Ectodermal cell (in vitro differentiated cells): Measurements from ENCODE around the gene HMSD.
"Not testable (repeated sequence)": the region's sequence is repeated elsewhere in the genome, so short reads cannot be mapped to it uniquely, and the experiment has no call there.

Experiments
- H3K27ac ChIP-seq: 2 replicates; pipeline ENCODE4 v1.7.0; 2013; ENCODE audit warnings: mild to moderate bottlenecking, low read depth, low read length; ENCODE audit not compliant: insufficient read depth, poor library complexity, severe bottlenecking
- H3K27me3 ChIP-seq: 2 replicates; pipeline ENCODE4 v1.7.0; 2013; ENCODE audit warnings: mild to moderate bottlenecking, low read length; ENCODE audit not compliant: insufficient read depth, control insufficient read depth, poor library complexity, severe bottlenecking
- H3K36me3 ChIP-seq: one replicate; pipeline ENCODE4 v1.7.0; 2013; ENCODE audit warnings: low read length; ENCODE audit not compliant: control insufficient read depth, insufficient read depth
- H3K4me1 ChIP-seq: one replicate; pipeline ENCODE4 v1.7.0; 2013; ENCODE audit warnings: low read length; ENCODE audit not compliant: control insufficient read depth, insufficient read depth
- H3K4me3 ChIP-seq: 2 replicates; pipeline ENCODE4 v1.7.0; 2013; ENCODE audit warnings: low read depth, low read length, control low read depth; ENCODE audit not compliant: insufficient read depth
- H3K9me3 ChIP-seq: 2 replicates; pipeline ENCODE4 v1.7.0; 2013; ENCODE audit warnings: mild to moderate bottlenecking, low read length, moderate library complexity; ENCODE audit not compliant: control insufficient read depth
- WGBS, 2 experiments: methylation state at CpG; one replicate each; pipeline ENCODE4 v1.1.7; 2013; ENCODE audit warnings: missing lambda C conversion rate in 2 of 2; 5-methylcytosine and 5-hydroxymethylcytosine counted together

HMSD gene

DNA sequence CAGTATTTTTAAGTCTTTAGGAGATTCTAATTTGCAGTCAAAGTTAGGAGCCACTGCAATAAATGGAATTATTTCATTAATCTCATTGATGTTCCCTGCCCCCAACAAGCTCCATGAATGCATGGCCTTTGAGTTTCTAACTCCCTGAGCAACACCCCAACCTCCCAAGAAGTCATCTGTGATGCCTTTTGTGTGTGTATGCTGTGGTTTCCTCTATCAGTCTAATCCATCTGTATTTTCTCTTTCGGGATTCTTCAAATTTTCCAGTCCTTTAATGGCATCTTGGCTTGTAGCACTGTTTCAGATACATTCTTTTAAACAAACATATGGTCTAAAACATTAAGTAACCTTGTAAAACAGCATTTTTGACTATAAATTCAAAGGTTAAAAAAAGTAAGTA is 24.6 kb upstream of the HMSD start:
- 86 to 89% methylated on average over 1 of the region's 1 CpG for WGBS, 2 experiments
- Histone ChIP-seq H3K4me1 (no peaks in the 10 kb centered on the region), H3K36me3 (no peaks in the 10 kb centered on the region), H3K27me3 (no peaks in the 10 kb centered on the region), H3K4me3 (no peak overlapping the region), H3K27ac (no peak overlapping the region), H3K9me3 (no peaks in the 10 kb centered on the region)

DNA sequence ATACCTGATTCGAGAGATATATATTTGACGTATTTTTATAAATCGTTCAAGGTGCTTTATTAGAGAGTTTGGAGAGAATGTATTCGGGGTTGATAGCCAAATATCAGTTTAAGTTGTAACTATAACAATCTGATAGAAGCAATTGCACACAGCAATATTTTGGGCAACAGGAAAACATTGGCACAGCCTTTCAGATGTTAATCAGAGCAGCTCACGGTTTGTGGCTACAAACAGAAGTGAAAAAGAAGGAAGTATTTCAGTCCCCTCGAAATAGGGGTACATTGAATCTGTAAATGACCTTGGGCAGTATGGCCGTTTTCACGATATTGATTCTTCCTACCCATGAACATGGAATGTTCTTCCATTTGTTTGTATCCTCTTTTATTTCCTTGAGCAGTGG is 20.8 kb upstream of the HMSD start:
- no peaks in the 10 kb centered on the region for H3K4me1 ChIP-seq
- H3K27ac ChIP-seq = no peak overlapping the region
- no peaks in the 10 kb centered on the region for H3K9me3 ChIP-seq
- WGBS, 2 experiments = 86 to 89% methylated on average over 5 to 8 of the region's 8 CpGs
- no peaks in the 10 kb centered on the region for H3K27me3 ChIP-seq
- no peaks in the 10 kb centered on the region for H3K36me3 ChIP-seq
- H3K4me3 ChIP-seq = no peak overlapping the region

DNA sequence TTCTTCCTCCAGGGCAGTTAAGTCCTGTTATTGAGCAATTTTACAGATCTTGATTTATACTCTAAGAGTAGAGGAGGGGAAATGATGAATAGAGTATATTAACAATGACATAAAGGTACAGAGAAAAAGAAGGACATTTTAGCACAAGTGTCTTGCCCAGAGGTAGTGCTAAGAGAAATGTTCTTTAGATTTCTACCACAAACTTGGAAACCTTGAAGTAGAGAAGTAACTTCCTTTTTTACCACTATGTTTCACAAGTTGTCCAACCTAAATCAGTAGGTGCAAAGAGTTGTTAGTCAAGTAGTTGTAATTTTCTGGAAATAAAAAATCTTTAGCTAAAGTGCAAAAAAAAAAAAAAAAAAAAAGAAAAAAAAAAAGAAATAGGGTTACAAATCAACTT is 19.7 kb upstream of the HMSD start:
- H3K27ac ChIP-seq, H3K27me3 ChIP-seq, H3K4me3 ChIP-seq, H3K4me1 ChIP-seq, H3K36me3 ChIP-seq, H3K9me3 ChIP-seq: not testable (repeated sequence)

DNA sequence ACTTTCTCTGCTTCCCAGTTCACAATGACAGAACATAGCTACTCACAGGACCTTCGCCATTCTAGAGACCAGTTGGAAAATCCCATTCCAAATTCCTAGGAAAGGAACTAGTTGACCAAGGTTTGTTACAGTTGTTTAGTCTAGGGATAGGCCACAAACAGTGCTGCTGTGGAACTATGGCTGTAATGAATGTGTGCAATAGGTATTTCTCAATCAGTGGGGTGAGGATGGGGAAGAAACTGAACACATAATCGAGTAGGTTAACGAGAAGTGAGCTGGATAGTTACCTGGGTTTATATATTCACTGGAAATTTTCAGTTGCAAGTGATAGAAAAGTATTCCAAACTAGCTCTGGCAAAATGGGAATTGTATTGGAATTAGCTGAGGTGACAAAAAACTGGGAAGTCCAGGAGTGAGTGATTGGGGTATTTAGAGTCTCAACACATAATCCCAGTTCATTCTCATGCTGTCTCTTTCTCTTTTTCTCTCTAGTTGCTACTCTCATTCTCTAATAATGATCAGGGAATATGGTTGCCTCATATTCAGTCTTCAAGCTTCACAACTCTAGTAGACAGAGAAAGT is 18.2 kb upstream of the HMSD start:
- H3K4me1 ChIP-seq = no peaks in the 10 kb centered on the region
- no peaks in the 10 kb centered on the region for H3K36me3 ChIP-seq
- WGBS, 2 experiments = 91 to 97% methylated on average over 3 of the region's 3 CpGs
- no peak overlapping the region for H3K4me3 ChIP-seq
- no peaks in the 10 kb centered on the region for H3K9me3 ChIP-seq
- H3K27ac ChIP-seq = no peak overlapping the region
- peaks cover 5% of the 10 kb centered on the region for H3K27me3 ChIP-seq

- H3K36me3 ChIP-seq = no peaks in the 10 kb centered on the region
- H3K4me1 ChIP-seq = no peaks in the 10 kb centered on the region
- H3K27ac ChIP-seq = no peak overlapping the region
- peaks cover 27% of the 10 kb centered on the region for H3K27me3 ChIP-seq
- peak overlapping the region; percentile 51 for H3K4me3 ChIP-seq
- 8 to 9% methylated on average over 49 to 54 of the region's 54 CpGs for WGBS, 2 experiments
- H3K9me3 ChIP-seq = no peaks in the 10 kb centered on the region
Measured at GRCh38 chr18:63936156-63936931, 12.8 kb upstream of the HMSD start.

- no peaks in the 10 kb centered on the region for H3K36me3 ChIP-seq
- 74% methylated on average over 19 of the region's 19 CpGs for WGBS, 2 experiments
- H3K27ac ChIP-seq = no peak overlapping the region
- H3K4me1 ChIP-seq = no peaks in the 10 kb centered on the region
- H3K27me3 ChIP-seq = peaks cover 27% of the 10 kb centered on the region
- no peaks in the 10 kb centered on the region for H3K9me3 ChIP-seq
- H3K4me3 ChIP-seq = peak overlapping the region; percentile 51
Measured at GRCh38 chr18:63936932-63937393, 12.1 kb upstream of the HMSD start.

- WGBS, 2 experiments = 95 to 96% methylated on average over 8 of the region's 8 CpGs
- H3K4me1 ChIP-seq = no peaks in the 10 kb centered on the region
- no peak overlapping the region for H3K4me3 ChIP-seq
- no peak overlapping the region for H3K27ac ChIP-seq
- H3K9me3 ChIP-seq = no peaks in the 10 kb centered on the region
- H3K36me3 ChIP-seq = no peaks in the 10 kb centered on the region
- peaks cover 22% of the 10 kb centered on the region for H3K27me3 ChIP-seq
Measured at GRCh38 chr18:63940008-63940407, 9.1 kb upstream of the HMSD start.

GRCh38 chr18:63940543-63941050 is 8.5 kb upstream of the HMSD start:
- peaks cover 22% of the 10 kb centered on the region for H3K27me3 ChIP-seq
- 87 to 88% methylated on average over 17 of the region's 17 CpGs for WGBS, 2 experiments
- H3K36me3 ChIP-seq, H3K4me1 ChIP-seq, H3K27ac ChIP-seq, H3K9me3 ChIP-seq, H3K4me3 ChIP-seq: not testable (repeated sequence)

GRCh38 chr18:63947051-63947790 is 1.9 kb upstream of the HMSD start:
- Histone ChIP-seq H3K9me3 (no peaks in the 10 kb centered on the region), H3K36me3 (no peaks in the 10 kb centered on the region), H3K27ac (no peak overlapping the region), H3K27me3 (peaks cover 19% of the 10 kb centered on the region), H3K4me3 (no peak overlapping the region), H3K4me1 (peaks cover 4% of the 10 kb centered on the region)
- 100% methylated on average over 1 to 2 of the region's 3 CpGs for WGBS, 2 experiments

DNA sequence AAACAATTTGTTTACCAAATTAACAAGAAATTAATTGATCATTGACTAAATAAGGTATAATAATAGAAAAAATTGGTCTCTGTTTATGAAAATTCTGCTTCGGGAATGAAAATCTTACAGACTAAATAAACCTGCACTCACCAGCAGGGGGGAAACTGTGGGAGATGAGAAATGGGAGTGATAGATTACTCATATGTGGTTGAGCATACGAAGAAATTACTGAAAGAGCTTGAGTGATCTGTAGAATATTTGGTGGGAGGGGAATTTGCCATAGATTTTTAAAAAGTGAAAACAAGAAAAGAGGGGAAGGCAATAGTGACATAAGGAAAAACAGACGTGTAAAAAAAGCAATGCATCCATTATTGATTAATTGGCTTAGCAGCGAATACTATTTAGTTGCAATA is 2.2 kb downstream of the HMSD start:
- Histone ChIP-seq H3K27ac (no peak overlapping the region), H3K4me1 (peaks cover 4% of the 10 kb centered on the region)
- WGBS, 2 experiments = 92 to 97% methylated on average over 3 to 4 of the region's 4 CpGs

More for the DNA sequence above, 2.2 kb downstream of the HMSD start:
- H3K36me3 ChIP-seq = no peaks in the 10 kb centered on the region
- H3K9me3 ChIP-seq = no peaks in the 10 kb centered on the region
- peaks cover 19% of the 10 kb centered on the region for H3K27me3 ChIP-seq
- no peak overlapping the region for H3K4me3 ChIP-seq
